Natural killer cell (primary cell): ENCODE data around the gene POPDC3. TPM values are rescaled to one million over a fixed set of nuclear protein-coding genes. Genes with fewer than 3 reads are reported as not detected.

ENCODE experiments used
- ATAC-seq, 3 donors: fragments of 150-1000 bp in 2 of 3; fragments of 200-7000 bp in 1 of 3; cut with Tn5 transposase; 1 replicate in 1 of 3; 2 replicates in 2 of 3; pipeline ENCODE4 v1.10.0; 2021; ENCODE audit warnings: mild to moderate bottlenecking in 2 of 3, moderate library complexity in 2 of 3
- DNase-seq, 2 donors: peaks; one replicate each; pipeline versions ENCODE4 v3.0.0 to v3.0.0-alpha.2; 2013 to 2021; ENCODE audit warnings: mixed read lengths in 1 of 2
- H3K27ac ChIP-seq: one replicate; pipeline ENCODE4 v1.5.1; 2013; ENCODE audit warnings: mild to moderate bottlenecking, low read length
- H3K27me3 ChIP-seq: one replicate; pipeline ENCODE4 v1.6.1; 2013; ENCODE audit warnings: low read length; ENCODE audit not compliant: control insufficient read depth, insufficient read depth
- H3K36me3 ChIP-seq: one replicate; pipeline ENCODE4 v1.6.1; 2013; ENCODE audit warnings: low read length; ENCODE audit not compliant: control insufficient read depth, insufficient read depth
- H3K4me1 ChIP-seq: one replicate; pipeline ENCODE4 v1.6.1; 2013; ENCODE audit warnings: low read length; ENCODE audit not compliant: control insufficient read depth, insufficient read depth
- H3K4me3 ChIP-seq: one replicate; pipeline ENCODE4 v1.5.1; 2013; ENCODE audit warnings: low read length
- H3K9me3 ChIP-seq: one replicate; pipeline ENCODE4 v1.6.1; 2013; ENCODE audit warnings: low read length; ENCODE audit not compliant: control insufficient read depth, insufficient read depth
- H3K27ac Mint-ChIP-seq, 2 donors: one replicate each; pipeline ENCODE4 v1.8.0; 2022; ENCODE audit warnings: mild to moderate bottlenecking in 2 of 2, mixed read lengths in 2 of 2, moderate library complexity in 1 of 2
- H3K27me3 Mint-ChIP-seq, 2 donors: one replicate each; pipeline ENCODE4 v1.8.0; 2022; ENCODE audit warnings: low read depth in 2 of 2, mixed read lengths in 2 of 2
- H3K36me3 Mint-ChIP-seq: one replicate; pipeline ENCODE4 v1.8.0; 2022; ENCODE audit warnings: mixed read lengths
- H3K4me1 Mint-ChIP-seq, 2 donors: one replicate each; pipeline ENCODE4 v1.8.0; 2022; ENCODE audit warnings: mixed read lengths in 2 of 2
- H3K4me3 Mint-ChIP-seq: one replicate; pipeline ENCODE4 v1.8.0; 2022; ENCODE audit warnings: mild to moderate bottlenecking, moderate library complexity, mixed read lengths
- H3K9me3 Mint-ChIP-seq, 2 donors: one replicate each; pipeline ENCODE4 v1.8.0; 2022; ENCODE audit warnings: mixed read lengths in 2 of 2
- CTCF ChIP-seq: fragments of 200-600 bp; IDR thresholded peaks from one replicate; pipeline ENCODE4 v1.8.0; 2022; ENCODE audit warnings: antibody characterized with exemption
- whole genome bisulfite sequencing: methylation state at CpG from one replicate; pipeline ENCODE4 v1.1.7; 2013; ENCODE audit warnings: missing lambda C conversion rate; ENCODE audit not compliant: insufficient coverage; 5-methylcytosine and 5-hydroxymethylcytosine counted together
- intact Hi-C: fragments of 100-400 bp; cut with micrococcal nuclease; formaldehyde crosslinking; loops from one replicate; pipeline ENCODE4 v1.14.2; 2022
- total RNA-seq, 4 donors: library from RNA; stranded (reverse); fragments of 120-200 nt in 1 of 4; gene quantifications; one replicate each; pipeline versions ENCODE4 v1.2.3 to v1.2.4, GENCODE V29; 2013 to 2022

POPDC3 gene
- not detected for total RNA-seq
- total RNA-seq (2013) = not detected

- Mint-ChIP-seq H3K4me3 (peak within 1 kb of the TSS; percentile 6), H3K4me1 (peaks cover 0 to 5% of the 10 kb centered on the region in 2 donors), H3K9me3 (no peaks in the 10 kb centered on the region), H3K27ac (no peak within 1 kb of the TSS), H3K27me3 (peaks cover 49 to 66% of the 10 kb centered on the region in 2 donors), H3K36me3 (no peaks in the 10 kb centered on the region)
- no peak within 1 kb of the TSS for H3K27ac ChIP-seq
- no peaks in the 10 kb centered on the region for H3K36me3 ChIP-seq
- ATAC-seq (no peak), DNase-seq (no peak)
- TF ChIP-seq CTCF = no peak
- no peak within 1 kb of the TSS for H3K4me3 ChIP-seq
- H3K4me1 ChIP-seq = no peaks in the 10 kb centered on the region
- peaks cover 27% of the 10 kb centered on the region for H3K27me3 ChIP-seq
- no peaks in the 10 kb centered on the region for H3K9me3 ChIP-seq
- intact Hi-C loops = no loop called here
- 2% methylated on average over 90 of the region's 90 CpGs for WGBS
Measured at GRCh38 chr6:105179244-105180065, at the start of gene POPDC3. TSS of gene POPDC3 (minus strand) at chr6:105180014. CDS start at chr6:105161909, 18,105 bp downstream.

GRCh38 chr6:105227295-105227767 lies 47.5 kb upstream of the POPDC3 start:
- WGBS = 88% methylated on average over 2 of the region's 3 CpGs
- TF ChIP-seq CTCF = no peak
- H3K36me3 Mint-ChIP-seq = no peaks in the 10 kb centered on the region
- intact Hi-C loops = no loop called here
- H3K4me1 Mint-ChIP-seq = no peaks in the 10 kb centered on the region
- no peaks in the 10 kb centered on the region for H3K9me3 Mint-ChIP-seq
- Histone ChIP-seq H3K36me3 (no peaks in the 10 kb centered on the region), H3K9me3 (no peaks in the 10 kb centered on the region), H3K27ac (no peak overlapping the region), H3K27me3 (no peaks in the 10 kb centered on the region), H3K4me1 (no peaks in the 10 kb centered on the region), H3K4me3 (no peak overlapping the region)
- ATAC-seq (no peak), DNase-seq (no peak)
- peaks cover 12 to 35% of the 10 kb centered on the region in 2 donors for H3K27me3 Mint-ChIP-seq
- no peak overlapping the region for H3K27ac Mint-ChIP-seq
- H3K4me3 Mint-ChIP-seq = no peak overlapping the region

- H3K4me3 Mint-ChIP-seq = no peak overlapping the region
- no peaks in the 10 kb centered on the region for H3K4me1 ChIP-seq
- H3K27ac ChIP-seq = no peak overlapping the region
- peaks cover 13 to 31% of the 10 kb centered on the region in 2 donors for H3K27me3 Mint-ChIP-seq
- H3K27ac Mint-ChIP-seq = no peak overlapping the region
- no peak overlapping the region for H3K4me3 ChIP-seq
- 70% methylated on average over 6 of the region's 7 CpGs for WGBS
- H3K9me3 Mint-ChIP-seq = no peaks in the 10 kb centered on the region
- H3K4me1 Mint-ChIP-seq = no peaks in the 10 kb centered on the region
- TF ChIP-seq CTCF = no peak
- no peak for ATAC-seq
- H3K36me3 Mint-ChIP-seq = no peaks in the 10 kb centered on the region
- intact Hi-C loops = no loop called here
- H3K36me3 ChIP-seq = no peaks in the 10 kb centered on the region
- no peaks in the 10 kb centered on the region for H3K9me3 ChIP-seq
- DNase-seq = no peak
- H3K27me3 ChIP-seq = no peaks in the 10 kb centered on the region
Measured at GRCh38 chr6:105226598-105227294, 46.9 kb upstream of the POPDC3 start.
